Hypothalamus (tissue), 51 donors: ENCODE data around the gene MICAL1.

Source experiments
- DNase-seq, 51 donors: peaks; one replicate each; lab custom pipeline; 2025; lab: John Stamatoyannopoulos, UW

MICAL1 gene

DNA sequence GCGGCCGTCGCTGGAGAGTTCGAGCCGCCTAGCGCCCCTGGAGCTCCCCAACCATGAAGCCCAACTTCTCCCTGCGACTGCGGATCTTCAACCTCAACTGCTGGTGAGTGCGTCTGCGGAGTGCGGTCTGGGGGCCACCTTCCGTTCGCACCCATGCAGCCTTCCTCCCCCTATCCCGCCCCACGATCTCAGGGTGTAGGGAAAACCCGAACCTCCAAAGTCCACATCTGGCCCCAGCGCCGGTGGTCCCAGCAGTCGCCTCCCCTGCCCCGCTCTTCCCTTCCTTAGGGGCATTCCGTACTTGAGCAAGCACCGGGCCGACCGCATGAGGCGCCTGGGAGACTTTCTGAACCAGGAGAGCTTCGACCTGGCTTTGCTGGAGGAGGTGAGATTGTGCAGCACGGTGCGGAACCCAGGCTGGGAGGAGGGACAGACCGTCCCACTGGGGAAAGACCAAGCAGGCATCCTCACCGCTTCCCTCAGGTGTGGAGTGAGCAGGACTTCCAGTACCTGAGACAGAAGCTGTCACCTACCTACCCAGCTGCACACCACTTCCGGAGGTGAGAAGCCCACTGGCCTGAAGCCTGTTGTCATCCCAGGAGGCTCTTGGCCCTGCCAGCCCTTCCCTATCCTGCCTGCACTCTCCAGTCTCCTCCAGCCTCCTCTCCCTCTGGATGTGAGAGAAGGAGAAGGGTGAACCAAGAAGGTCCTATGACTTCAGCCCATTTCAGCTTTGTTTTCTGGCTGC lies 14.3 kb downstream of the MICAL1 start:
- DNase-seq = peak in 7 of 51 donors; percentile 14 to 59 (median 47)

DNA sequence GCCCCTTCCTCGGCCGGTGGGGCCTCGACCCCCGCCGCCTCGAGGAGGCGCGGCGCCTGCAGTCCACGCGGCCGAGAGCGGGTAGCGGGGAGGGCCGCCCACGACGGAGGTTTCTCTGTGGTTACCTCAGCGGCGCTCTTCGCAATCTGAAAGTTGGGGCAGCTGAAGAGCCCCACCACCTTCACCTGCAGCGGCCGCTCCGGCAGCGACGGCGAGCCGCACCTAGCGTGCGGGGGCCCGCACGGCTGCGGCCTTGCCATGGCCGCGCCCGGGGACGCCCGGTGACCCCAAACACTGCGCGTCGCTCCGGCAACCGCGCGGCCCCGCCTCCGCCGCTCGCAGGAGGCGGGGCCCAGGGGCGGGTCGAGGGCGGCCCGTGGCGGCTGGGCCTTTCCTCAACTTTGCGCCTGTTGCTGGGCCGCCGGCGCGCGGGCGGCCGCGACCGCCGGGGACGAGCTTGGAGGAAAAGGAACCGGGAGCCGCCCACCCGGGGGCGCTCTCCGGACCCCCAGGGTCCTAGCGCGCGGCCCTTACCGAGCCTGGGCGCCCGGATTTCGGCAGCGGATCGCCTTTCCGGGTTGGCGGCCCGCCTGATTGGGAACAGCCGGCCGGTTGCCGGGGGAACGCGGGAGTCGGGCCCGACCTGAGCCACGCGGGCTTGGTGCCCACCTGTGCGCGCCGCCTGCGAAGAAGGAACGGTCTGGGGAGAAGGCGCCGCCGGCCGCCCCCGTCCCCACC lies 15.1 kb downstream of the MICAL1 start, which contains the start of the genes PPIL6 and SMPD2:
Gene PPIL6, minus strand, starts transcription at position 298 of the 738 bp plus-strand sequence. Its CDS starts 38 bp downstream, at position 260.
Gene SMPD2, plus strand, starts transcription at position 394 of the 738 bp plus-strand sequence. CDS start 398 bp downstream, outside the sequence.
- DNase-seq = peak in 48 of 51 donors; percentile 39 to 90 (median 79)

DNA sequence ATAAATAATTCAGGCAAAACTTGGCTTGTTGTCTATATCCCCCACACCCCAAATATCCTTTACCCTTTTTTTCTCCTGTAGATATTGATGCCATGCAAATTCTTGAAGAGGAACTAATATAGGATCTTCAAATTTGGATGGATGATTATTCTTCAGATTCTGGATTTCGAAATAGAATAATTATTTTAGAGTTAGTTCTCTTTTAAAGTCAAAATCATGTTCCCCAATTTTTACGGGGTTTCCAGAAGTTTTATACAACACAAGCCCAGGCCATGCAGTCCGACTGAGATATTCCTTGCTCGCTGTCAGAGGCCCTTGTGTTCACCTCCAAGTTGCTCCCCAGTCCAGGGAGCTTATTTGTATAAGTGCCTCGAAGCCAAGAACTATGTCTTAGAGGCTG lies 19.5 kb downstream of the MICAL1 start:
- no peak for DNase-seq

- no peak for DNase-seq
These were observed 21.1 kb downstream of the MICAL1 start for GRCh38 chr6:109434456-109434855.

- DNase-seq = no peak
These were observed 26.1 kb downstream of the MICAL1 start for GRCh38 chr6:109429496-109429895.

DNA sequence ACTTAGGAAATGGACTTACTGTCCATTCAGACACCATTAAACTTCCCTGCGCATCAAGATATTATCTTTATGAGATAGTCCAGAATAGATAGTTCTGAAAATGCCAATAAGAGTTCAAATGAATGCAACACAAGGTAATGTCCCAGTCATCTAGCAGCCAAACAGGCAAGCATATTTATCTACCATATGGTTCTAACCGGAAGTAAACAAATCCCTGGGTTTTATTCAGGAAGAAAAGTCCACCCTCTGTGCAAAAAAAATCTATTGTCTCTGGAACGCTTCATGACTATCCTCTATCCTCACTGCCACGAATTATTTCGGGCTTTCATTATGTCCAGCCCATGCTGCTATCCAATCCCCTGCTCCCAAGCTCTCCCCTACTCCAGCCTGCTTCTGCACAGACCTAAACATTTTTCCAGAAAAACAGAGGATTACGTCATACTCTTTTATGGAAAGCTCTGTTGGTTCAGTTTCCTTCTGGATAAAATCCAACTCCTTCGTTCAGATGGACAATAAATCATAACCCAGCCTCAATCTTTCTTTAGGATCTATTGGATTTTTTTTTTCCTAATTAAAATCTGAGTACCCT lies 26.6 kb downstream of the MICAL1 start:
- no peak for DNase-seq

- no peak for DNase-seq
These were observed 30.6 kb downstream of the MICAL1 start for GRCh38 chr6:109424946-109425345.

DNA sequence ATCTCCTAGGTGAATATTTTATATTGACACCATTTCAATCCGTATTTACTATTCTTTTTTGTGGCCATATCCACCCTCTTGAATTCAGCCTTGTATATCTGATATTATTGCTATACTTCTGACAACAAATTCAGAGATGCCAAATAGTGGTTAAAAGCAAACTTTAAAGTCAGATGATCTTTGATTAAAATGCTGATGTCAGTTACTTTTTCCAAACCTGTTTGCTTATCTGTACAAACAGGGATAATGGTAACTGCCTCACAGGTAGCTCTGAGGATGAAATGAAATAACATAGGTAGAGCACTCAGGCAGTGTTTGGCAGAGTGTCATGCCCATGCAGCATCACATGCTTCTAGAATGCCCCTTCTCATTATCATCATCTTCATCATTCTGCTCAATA lies 34.4 kb downstream of the MICAL1 start:
- no peak for DNase-seq

DNA sequence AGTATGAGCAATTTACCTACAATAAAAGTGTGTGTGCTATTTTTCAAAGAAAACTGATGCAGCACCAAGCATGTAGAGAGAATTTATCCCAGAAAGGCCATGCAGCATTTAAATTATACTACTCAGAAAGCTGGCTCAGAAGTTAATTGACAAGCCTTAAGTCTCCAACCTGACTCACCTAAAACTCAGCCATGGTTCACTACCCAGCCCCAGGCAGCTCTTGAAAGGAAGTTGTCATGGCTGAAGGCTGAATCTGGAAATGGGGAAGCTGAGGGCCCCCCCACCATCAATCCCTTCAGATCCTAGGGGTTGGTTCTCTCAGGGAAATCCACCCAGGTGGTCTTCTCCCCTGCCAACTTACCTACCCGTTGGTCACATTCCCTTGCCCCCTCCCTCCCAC lies 34.8 kb downstream of the MICAL1 start:
- no peak for DNase-seq

GRCh38 chr6:109417646-109418045 lies 37.9 kb downstream of the MICAL1 start:
- DNase-seq = no peak

GRCh38 chr6:109411034-109411433 lies 44.5 kb downstream of the MICAL1 start:
- no peak for DNase-seq

DNA sequence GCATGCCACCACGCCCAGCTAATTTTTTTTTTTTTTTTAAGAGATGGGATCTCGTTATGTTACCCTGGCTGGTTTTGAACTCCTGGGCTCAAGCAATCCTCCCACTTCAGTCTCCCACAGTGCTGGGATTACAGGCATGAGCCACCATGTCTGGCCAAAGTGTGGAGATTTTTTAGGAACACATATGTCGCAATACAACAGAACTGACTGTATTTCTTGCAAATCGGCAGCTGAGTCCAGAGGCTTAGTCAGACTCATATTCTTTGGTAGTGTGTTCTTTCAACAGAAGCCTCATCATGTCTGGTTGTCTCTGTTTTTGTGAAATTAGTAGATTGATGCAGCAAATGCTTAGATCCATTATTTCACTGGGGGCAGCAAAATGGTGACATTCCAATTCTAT lies 49.4 kb downstream of the MICAL1 start:
- no peak for DNase-seq

GRCh38 chr6:109397020-109397419 lies 58.6 kb downstream of the MICAL1 start:
- DNase-seq = peak in 2 of 51 donors; percentile 2 to 6

- DNase-seq = no peak
These were observed 59.4 kb downstream of the MICAL1 start for GRCh38 chr6:109396046-109396718.
